HepG2 (cell line): ENCODE data around the gene SMURF1. TPM values are rescaled to one million over a fixed set of nuclear protein-coding genes. Genes with fewer than 3 reads are reported as not detected.

Experiments used
- FOXO4 ChIP-seq: sonication (generic); formaldehyde crosslinking; conservative IDR thresholded peaks from 2 replicates; pipeline ENCODE4 v1.8.1; 2023; ENCODE audit warnings: missing genetic modification reagents
- HDAC2 ChIP-seq: sonication (generic); formaldehyde crosslinking; IDR thresholded peaks from 2 replicates; pipeline ENCODE4 v1.4.0; 2020; ENCODE audit warnings: missing genetic modification reagents
- MED8 ChIP-seq: sonication (generic); formaldehyde crosslinking; IDR thresholded peaks from 2 replicates; pipeline ENCODE4 v1.8.1; 2023; ENCODE audit warnings: mild to moderate bottlenecking, missing genetic modification reagents; ENCODE audit not compliant: insufficient replicate concordance
- MZF1 ChIP-seq: sonication (generic); formaldehyde crosslinking; IDR thresholded peaks from 2 replicates; pipeline ENCODE4 v1.8.1; 2023; ENCODE audit warnings: mild to moderate bottlenecking, missing genetic modification reagents, borderline replicate concordance
- NFRKB ChIP-seq: fragments of 450-650 bp; IDR thresholded peaks from 2 replicates; pipeline ENCODE4 v1.6.1; 2017
- PAWR ChIP-seq: sonication (generic); formaldehyde crosslinking; IDR thresholded peaks from 2 replicates; pipeline ENCODE4 v1.4.0; 2020; ENCODE audit warnings: missing genetic modification reagents, mild to moderate bottlenecking, borderline replicate concordance
- PBX3 ChIP-seq: sonication (generic); formaldehyde crosslinking; IDR thresholded peaks from 2 replicates; pipeline ENCODE4 v1.8.1; 2023; ENCODE audit warnings: missing genetic modification reagents, inconsistent platforms, borderline replicate concordance
- SMAD3 ChIP-seq: sonication (generic); formaldehyde crosslinking; IDR thresholded peaks from 2 replicates; pipeline ENCODE4 v1.4.0; 2020; ENCODE audit warnings: missing genetic modification reagents
- SRSF9 ChIP-seq: fragments of 200-400 bp; formaldehyde crosslinking; IDR thresholded peaks from 2 replicates; pipeline ENCODE4 v1.6.1; 2018; ENCODE audit warnings: borderline replicate concordance, mild to moderate bottlenecking, low read depth, low read length; ENCODE audit not compliant: insufficient read depth, poor library complexity, severe bottlenecking
- STAT5B ChIP-seq: sonication (generic); formaldehyde crosslinking; IDR thresholded peaks from 2 replicates; pipeline ENCODE4 v1.4.0; 2020; ENCODE audit warnings: missing genetic modification reagents
- TCF12 ChIP-seq, 2 experiments: fragments of 450-650 bp in 1 of 2; sonication (generic) in 1 of 2; formaldehyde crosslinking in 1 of 2; IDR thresholded peaks; 2 replicates each; pipeline versions ENCODE4 v1.6.1 to v1.8.0; 2017 to 2022; ENCODE audit warnings: antibody characterized with exemption in 1 of 2, mild to moderate bottlenecking in 1 of 2, missing genetic modification reagents in 1 of 2, moderate library complexity in 1 of 2
- TRIM24 ChIP-seq: sonication (generic); formaldehyde crosslinking; IDR thresholded peaks from 2 replicates; pipeline ENCODE4 v1.8.0; 2022; ENCODE audit warnings: mild to moderate bottlenecking, missing genetic modification reagents
- ZBTB49 ChIP-seq: sonication (generic); formaldehyde crosslinking; IDR thresholded peaks from 2 replicates; pipeline ENCODE4 v1.4.0; 2020; ENCODE audit warnings: missing genetic modification reagents, borderline replicate concordance
- ZBTB7B ChIP-seq: sonication (generic); formaldehyde crosslinking; IDR thresholded peaks from 2 replicates; pipeline ENCODE4 v1.4.0; 2020; ENCODE audit warnings: missing genetic modification reagents
- ZC3H4 ChIP-seq: sonication (generic); formaldehyde crosslinking; IDR thresholded peaks from 2 replicates; pipeline ENCODE4 v1.4.0; 2020; ENCODE audit warnings: missing genetic modification reagents, borderline replicate concordance
- ZFP82 ChIP-seq: sonication (generic); formaldehyde crosslinking; IDR thresholded peaks from 2 replicates; pipeline ENCODE4 v1.5.1; 2020; ENCODE audit warnings: mild to moderate bottlenecking, missing genetic modification reagents, borderline replicate concordance
- ZMYM4 ChIP-seq: sonication (generic); formaldehyde crosslinking; IDR thresholded peaks from 2 replicates; pipeline ENCODE4 v1.8.1; 2023; ENCODE audit warnings: mild to moderate bottlenecking, missing genetic modification reagents
- ZNF121 ChIP-seq: sonication (generic); formaldehyde crosslinking; IDR thresholded peaks from 2 replicates; pipeline ENCODE4 v1.5.0; 2020; ENCODE audit warnings: mild to moderate bottlenecking, missing genetic modification reagents
- ZNF3 ChIP-seq: IDR thresholded peaks from 2 replicates; pipeline ENCODE4 v1.7.0; 2017; ENCODE audit warnings: inconsistent platforms
- ZNF614 ChIP-seq: IDR thresholded peaks from 2 replicates; pipeline ENCODE4 v1.6.1; 2018; ENCODE audit warnings: missing biosample characterization, missing genetic modification reagents, inconsistent platforms, borderline replicate concordance
- ZXDC ChIP-seq: sonication (generic); formaldehyde crosslinking; IDR thresholded peaks from 2 replicates; pipeline ENCODE4 v1.5.0; 2020; ENCODE audit warnings: mild to moderate bottlenecking, missing genetic modification reagents
- polyA plus RNA-seq, 8 experiments: library from polyadenylated mRNA; depleted of rRNA in 3 of 8; stranded (reverse) in 7 of 8; unstranded in 1 of 8; fragments of >200 nt; fragmentation: Illumina TruSeq in 4 of 8; extraction: Trizol in 4 of 8; gene quantifications; 2 replicates each; pipeline versions ENCODE4 v1.2.1 to v1.2.3, GENCODE V29; 2011 to 2016; ENCODE audit warnings: low read depth in 4 of 8, missing spikeins in 1 of 8, mixed read lengths in 1 of 8; ENCODE audit not compliant: insufficient read depth in 1 of 8
- total RNA-seq, 5 experiments: library from RNA; depleted of rRNA; stranded (reverse); fragments of >200 nt; fragmentation: Illumina TruSeq; extraction: Trizol; gene quantifications; 2 replicates each; pipeline ENCODE4 v1.2.3, GENCODE V29; 2016; ENCODE audit warnings: low read depth in 1 of 5
- TF ChIP-seq, protein P1 (sequence below): sonication (generic); formaldehyde crosslinking; IDR thresholded peaks from 2 replicates; pipeline ENCODE4 v1.8.0; 2022; ENCODE audit warnings: mild to moderate bottlenecking, missing genetic modification reagents

The SMURF1 gene
- total and polyA plus RNA-seq, 2 of the 13 experiments (the other 11 are each of a cell fraction or from before 2014, with no cell fraction given) = 8.3 to 11.1 TPM

GRCh38 chr7:99173787-99174186 lies 29.9 kb upstream of the SMURF1 start (continued):
- TF ChIP-seq ZNF3 (no peak), TRIM24 (CRISPR knock-in tag) (peak; percentile 63; the same call in 1 of the 2 replicates), PBX3 (no peak), ZMYM4 (CRISPR knock-in tag) (peak; percentile 54), ZFP82 (CRISPR knock-in tag) (no peak), ZBTB7B (CRISPR knock-in tag) (0 out of 2 replicates have a peak, but pooled peaks have one; percentile 42), STAT5B (CRISPR knock-in tag) (no peak), SMAD3 (0 out of 2 replicates have a peak, but pooled peaks have one; percentile 46), HDAC2 (CRISPR knock-in tag) (peak; percentile 60), ZBTB49 (CRISPR knock-in tag) (no peak), ZXDC (CRISPR knock-in tag) (no peak), PAWR (no peak), ZC3H4 (CRISPR knock-in tag) (no peak), MED8 (CRISPR knock-in tag) (no peak), ZNF121 (CRISPR knock-in tag) (no peak; the same call in 1 of the 2 replicates), FOXO4 (CRISPR knock-in tag) (no peak), MZF1 (no peak), ZNF614 (CRISPR knock-in tag) (no peak), TCF12 (IDR thresholded peaks at IDR 0.05) (no peak), TCF12 (CRISPR knock-in tag; IDR thresholded peaks at IDR 0.05) (no peak), NFRKB (no peak), SRSF9 (no peak)
- TF ChIP-seq, protein P1, sequence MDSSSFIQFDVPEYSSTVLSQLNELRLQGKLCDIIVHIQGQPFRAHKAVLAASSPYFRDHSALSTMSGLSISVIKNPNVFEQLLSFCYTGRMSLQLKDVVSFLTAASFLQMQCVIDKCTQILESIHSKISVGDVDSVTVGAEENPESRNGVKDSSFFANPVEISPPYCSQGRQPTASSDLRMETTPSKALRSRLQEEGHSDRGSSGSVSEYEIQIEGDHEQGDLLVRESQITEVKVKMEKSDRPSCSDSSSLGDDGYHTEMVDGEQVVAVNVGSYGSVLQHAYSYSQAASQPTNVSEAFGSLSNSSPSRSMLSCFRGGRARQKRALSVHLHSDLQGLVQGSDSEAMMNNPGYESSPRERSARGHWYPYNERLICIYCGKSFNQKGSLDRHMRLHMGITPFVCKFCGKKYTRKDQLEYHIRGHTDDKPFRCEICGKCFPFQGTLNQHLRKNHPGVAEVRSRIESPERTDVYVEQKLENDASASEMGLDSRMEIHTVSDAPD = no peak
